PC-3 (cell line): ENCODE data around the gene SYPL1. TPM values are rescaled to one million over a fixed set of nuclear protein-coding genes. Genes with fewer than 3 reads are reported as not detected.

ENCODE experiments used
- ATAC-seq: fragments of 200-7000 bp; cut with Tn5 transposase; 2 replicates; pipeline ENCODE4 v1.9.1; 2020; ENCODE audit warnings: mild to moderate bottlenecking, moderate library complexity
- BruUV-seq: library from RNA; stranded (reverse); fragments of 400-500 nt; replicated peaks from 2 replicates; lab custom pipeline; 2021; lab: Mats Ljungman, UMichigan
- CTCF ChIA-PET: fragments of 300-600 bp; sonication (Branson Sonifier 250); formaldehyde crosslinking; loops from one replicate; lab custom pipeline; 2022; ENCODE audit warnings: antibody characterized with exemption; lab: Charles Lee
- POLR2A ChIA-PET: fragments of 300-600 bp; sonication (Branson Sonifier 250); formaldehyde crosslinking; loops from one replicate; lab custom pipeline; 2022; ENCODE audit warnings: antibody characterized with exemption; ENCODE audit not compliant: unreplicated experiment; lab: Charles Lee
- DNase-seq: peaks from one replicate; pipeline ENCODE4 v3.0.0-alpha.2; 2015
- H2AFZ ChIP-seq: fragments of 300-600 bp; sonication (generic); 2 replicates; pipeline ENCODE4 v1.6.0; 2016; ENCODE audit warnings: antibody characterized with exemption, low read length
- H3F3A ChIP-seq: fragments of 300-600 bp; sonication (generic); one replicate; pipeline ENCODE4 v1.6.0; 2017; ENCODE audit warnings: antibody characterized with exemption, low read length, control low read depth, mild to moderate bottlenecking; ENCODE audit not compliant: unreplicated experiment
- H3K27ac ChIP-seq: fragments of 300-600 bp; sonication (generic); 2 replicates; pipeline ENCODE4 v1.5.1; 2016; ENCODE audit warnings: mild to moderate bottlenecking, low read length
- H3K27me3 ChIP-seq: fragments of 300-600 bp; sonication (generic); 2 replicates; pipeline ENCODE4 v1.6.1; 2016; ENCODE audit warnings: low read length, mixed read lengths
- H3K36me3 ChIP-seq: fragments of 300-600 bp; sonication (generic); 2 replicates; pipeline ENCODE4 v1.6.1; 2016; ENCODE audit warnings: low read depth, mixed run types, low read length, mixed read lengths
- H3K4me1 ChIP-seq: fragments of 300-600 bp; sonication (generic); 2 replicates; pipeline ENCODE4 v1.5.1; 2016; ENCODE audit warnings: low read length; ENCODE audit not compliant: insufficient read depth
- H3K4me2 ChIP-seq: fragments of 300-600 bp; sonication (generic); 2 replicates; pipeline ENCODE4 v1.6.0; 2016; ENCODE audit warnings: low read length
- H3K4me3 ChIP-seq: fragments of 300-600 bp; sonication (generic); 2 replicates; pipeline ENCODE4 v1.5.1; 2016; ENCODE audit warnings: mild to moderate bottlenecking, low read length, mixed read lengths
- H3K79me2 ChIP-seq: fragments of 300-600 bp; sonication (generic); 2 replicates; pipeline ENCODE4 v1.6.1; 2017; ENCODE audit warnings: low read length, mixed read lengths
- H3K9ac ChIP-seq: fragments of 300-600 bp; sonication (generic); 2 replicates; pipeline ENCODE4 v1.6.0; 2016; ENCODE audit warnings: mild to moderate bottlenecking, low read length
- H3K9me2 ChIP-seq: fragments of 300-600 bp; sonication (generic); replicated peaks from 2 replicates; pipeline ENCODE4 v1.6.1; 2016; ENCODE audit warnings: mixed run types, low read length, mixed read lengths
- H3K9me3 ChIP-seq: fragments of 300-600 bp; sonication (generic); 2 replicates; pipeline ENCODE4 v1.6.1; 2016; ENCODE audit warnings: low read length, mixed read lengths
- H4K20me1 ChIP-seq: fragments of 300-600 bp; sonication (generic); 2 replicates; pipeline ENCODE4 v1.6.1; 2016; ENCODE audit warnings: low read length, mixed read lengths
- EZH2 ChIP-seq: fragments of 300-600 bp; sonication (generic); IDR thresholded peaks from one replicate; pipeline ENCODE4 v1.6.1; 2017; ENCODE audit warnings: antibody characterized with exemption, mild to moderate bottlenecking, low read length; ENCODE audit not compliant: unreplicated experiment
- EZH2phosphoT487 ChIP-seq: fragments of 300-600 bp; sonication (generic); IDR thresholded peaks from 2 replicates; pipeline ENCODE4 v1.6.1; 2018; ENCODE audit warnings: mild to moderate bottlenecking, antibody characterized with exemption, low read length, borderline replicate concordance
- intact Hi-C: fragments of 100-400 bp; cut with micrococcal nuclease; formaldehyde crosslinking; loops from 2 replicates; pipeline ENCODE4 v1.9.0; 2023
- total RNA-seq: library from RNA; depleted of rRNA; stranded (reverse); fragments of >200 nt; gene quantifications from 2 replicates; pipeline ENCODE4 v1.2.3, GENCODE V29; 2014
- TF ChIP-seq, protein P1 (sequence below): fragments of 300-600 bp; sonication (generic); conservative IDR thresholded peaks from 2 replicates; pipeline ENCODE4 v1.5.1; 2017; ENCODE audit warnings: antibody characterized with exemption, low read depth, mild to moderate bottlenecking, low read length

Gene SYPL1
- total RNA-seq, 1 experiment from 2014 or later = 45.9 TPM

DNA sequence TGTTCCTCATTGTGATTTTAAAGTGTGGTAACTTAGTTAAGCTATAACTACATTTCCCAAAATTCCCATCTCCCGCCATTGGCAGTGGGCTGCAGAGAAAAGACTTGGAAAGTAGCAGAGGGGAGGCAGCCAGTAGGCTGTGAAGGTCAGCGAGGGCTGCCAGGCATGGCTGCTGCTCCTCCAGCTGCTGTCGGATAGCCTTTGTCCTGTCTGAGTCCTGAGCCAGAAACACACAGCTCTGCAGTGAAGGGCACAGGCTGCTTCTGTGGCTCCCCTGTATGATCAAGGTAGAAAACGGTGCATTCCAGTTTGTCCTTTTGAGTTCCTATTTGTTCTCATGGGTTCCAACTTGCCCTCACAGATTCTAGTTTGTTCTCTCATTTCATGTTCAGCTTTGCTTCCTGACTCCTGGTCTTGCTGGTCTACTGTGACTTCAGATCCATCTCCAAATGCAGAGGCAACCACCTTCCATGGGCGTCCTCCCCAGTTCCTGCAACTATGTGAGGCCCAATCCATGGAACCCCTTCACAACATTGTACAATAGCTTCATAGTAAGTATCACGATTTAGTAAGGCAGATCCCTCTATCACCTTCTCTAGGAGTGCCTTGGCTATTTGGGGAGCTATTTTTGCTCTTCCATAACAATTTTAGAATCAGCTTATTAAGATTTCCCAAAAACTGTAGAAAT, 31.7 kb downstream of the SYPL1 start:
- Histone ChIP-seq H3F3A (no peaks in the 10 kb centered on the region), H3K9me3 (no peaks in the 10 kb centered on the region), H3K4me2 (no peak overlapping the region), H3K27ac (no peak overlapping the region), H3K36me3 (no peaks in the 10 kb centered on the region), H3K4me1 (no peaks in the 10 kb centered on the region), H3K4me3 (no peak overlapping the region), H2AFZ (no peak overlapping the region), H3K9me2 (no peaks in the 10 kb centered on the region), H3K79me2 (no peaks in the 10 kb centered on the region), H3K9ac (no peak overlapping the region), H4K20me1 (no peaks in the 10 kb centered on the region), H3K27me3 (no peaks in the 10 kb centered on the region)
- DNase-seq (no peak), ATAC-seq (no peak)
- intact Hi-C loops = no loop called here
- ChIA-PET CTCF (interaction anchor here (0.7 kb wide), 2 partner anchors 74 to 76 kb away, joined by 3 to 13 read pairs; no protein-coding TSS in a partner anchor), POLR2A (interaction anchor here (1.0 kb wide), 1 partner anchor 23 kb away, joined by 18 read pairs; no protein-coding TSS in a partner anchor)
- BruUV-seq = no TSS peak
- no peak for TF ChIP-seq EZH2phosphoT487
- TF ChIP-seq, protein P1, sequence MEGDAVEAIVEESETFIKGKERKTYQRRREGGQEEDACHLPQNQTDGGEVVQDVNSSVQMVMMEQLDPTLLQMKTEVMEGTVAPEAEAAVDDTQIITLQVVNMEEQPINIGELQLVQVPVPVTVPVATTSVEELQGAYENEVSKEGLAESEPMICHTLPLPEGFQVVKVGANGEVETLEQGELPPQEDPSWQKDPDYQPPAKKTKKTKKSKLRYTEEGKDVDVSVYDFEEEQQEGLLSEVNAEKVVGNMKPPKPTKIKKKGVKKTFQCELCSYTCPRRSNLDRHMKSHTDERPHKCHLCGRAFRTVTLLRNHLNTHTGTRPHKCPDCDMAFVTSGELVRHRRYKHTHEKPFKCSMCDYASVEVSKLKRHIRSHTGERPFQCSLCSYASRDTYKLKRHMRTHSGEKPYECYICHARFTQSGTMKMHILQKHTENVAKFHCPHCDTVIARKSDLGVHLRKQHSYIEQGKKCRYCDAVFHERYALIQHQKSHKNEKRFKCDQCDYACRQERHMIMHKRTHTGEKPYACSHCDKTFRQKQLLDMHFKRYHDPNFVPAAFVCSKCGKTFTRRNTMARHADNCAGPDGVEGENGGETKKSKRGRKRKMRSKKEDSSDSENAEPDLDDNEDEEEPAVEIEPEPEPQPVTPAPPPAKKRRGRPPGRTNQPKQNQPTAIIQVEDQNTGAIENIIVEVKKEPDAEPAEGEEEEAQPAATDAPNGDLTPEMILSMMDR = no peak
- TF ChIP-seq EZH2 = no peak

DNA sequence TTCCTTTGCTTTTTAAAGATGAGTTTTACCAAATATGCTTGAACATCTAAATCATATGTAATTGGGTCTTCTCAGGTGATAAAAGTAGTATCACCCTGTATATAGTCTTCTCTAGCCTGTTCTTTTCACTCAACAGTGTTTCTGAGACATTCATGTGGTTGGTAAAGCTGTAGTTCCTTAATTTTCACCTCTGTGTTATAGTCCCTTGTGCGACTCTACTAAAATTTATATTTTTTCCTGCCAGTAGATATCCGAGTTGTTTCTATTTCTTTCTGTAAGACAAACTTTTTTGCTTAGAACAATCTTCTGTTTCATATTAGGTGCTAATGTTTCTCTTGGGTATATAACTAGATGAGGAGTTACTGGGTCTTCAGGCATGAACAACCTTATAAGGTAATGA, 35.6 kb downstream of the SYPL1 start:
- no peak for ATAC-seq
- H3K27ac ChIP-seq = no peak overlapping the region
- no TSS peak for BruUV-seq
- H3K79me2 ChIP-seq = no peaks in the 10 kb centered on the region
- intact Hi-C loops = no loop called here
- no peak overlapping the region for H3K4me2 ChIP-seq
- DNase-seq = no peak
- H3K4me3 ChIP-seq = no peak overlapping the region
- H3K9me2 ChIP-seq = no peaks in the 10 kb centered on the region
- ChIA-PET CTCF (interaction anchor here (0.6 kb wide), 1 partner anchor 16 kb away, joined by 7 read pairs; no protein-coding TSS in a partner anchor), POLR2A (no interaction called here)
- TF ChIP-seq, protein P1 = no peak
- TF ChIP-seq EZH2phosphoT487 = no peak
- TF ChIP-seq EZH2 = no peak
- no peaks in the 10 kb centered on the region for H4K20me1 ChIP-seq
- no peaks in the 10 kb centered on the region for H3K27me3 ChIP-seq
- H2AFZ ChIP-seq = no peak overlapping the region
- no peaks in the 10 kb centered on the region for H3F3A ChIP-seq
- no peaks in the 10 kb centered on the region for H3K9me3 ChIP-seq
- no peaks in the 10 kb centered on the region for H3K36me3 ChIP-seq
- peaks cover 9% of the 10 kb centered on the region for H3K4me1 ChIP-seq
- no peak overlapping the region for H3K9ac ChIP-seq

DNA sequence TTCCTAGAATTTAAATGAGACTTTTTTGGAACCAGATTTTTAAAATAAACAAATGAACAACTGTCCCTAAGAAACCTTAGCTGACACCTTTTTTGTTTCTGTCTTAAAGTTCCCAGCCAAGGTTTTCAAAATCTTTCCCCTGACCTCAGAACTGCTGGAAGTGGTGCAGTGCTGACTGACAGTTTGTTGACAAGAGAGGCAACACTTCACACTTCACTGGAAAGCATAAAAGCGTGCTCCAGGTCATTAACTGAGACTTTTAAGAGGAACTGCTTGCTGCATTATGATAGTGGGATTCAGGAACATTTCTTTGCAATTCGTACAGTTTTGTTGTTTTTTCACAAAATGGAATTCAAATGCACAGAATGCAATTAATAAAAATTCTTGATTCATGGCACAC, 36.2 kb downstream of the SYPL1 start:
- no TSS peak for BruUV-seq
- no peak overlapping the region for H3K27ac ChIP-seq
- no peaks in the 10 kb centered on the region for H3F3A ChIP-seq
- ChIA-PET CTCF (no interaction called here), POLR2A (no interaction called here)
- H3K27me3 ChIP-seq = no peaks in the 10 kb centered on the region
- no peaks in the 10 kb centered on the region for H3K36me3 ChIP-seq
- H3K4me1 ChIP-seq = peaks cover 15% of the 10 kb centered on the region
- ATAC-seq = no peak
- no peaks in the 10 kb centered on the region for H4K20me1 ChIP-seq
- H3K79me2 ChIP-seq = no peaks in the 10 kb centered on the region
- H3K4me2 ChIP-seq = no peak overlapping the region
- no peaks in the 10 kb centered on the region for H3K9me2 ChIP-seq
- no peak overlapping the region for H3K4me3 ChIP-seq
- DNase-seq = no peak
- no peak for TF ChIP-seq EZH2
- TF ChIP-seq, protein P1 = no peak
- no peak for TF ChIP-seq EZH2phosphoT487
- no peaks in the 10 kb centered on the region for H3K9me3 ChIP-seq
- intact Hi-C loops = no loop called here
- H2AFZ ChIP-seq = no peak overlapping the region
- H3K9ac ChIP-seq = no peak overlapping the region
